H1 (cell line): Measurements from ENCODE around the gene DLK1. TPM values are rescaled to one million over a fixed set of nuclear protein-coding genes. Genes with fewer than 3 reads are reported as not detected.

Experiments
- CTCF ChIA-PET: fragments of 300-600 bp; sonication (Branson Sonifier 250); formaldehyde crosslinking; loops from one replicate; lab custom pipeline; 2021; ENCODE audit not compliant: partially characterized antibody; lab: Charles Lee
- POLR2A ChIA-PET: fragments of 300-600 bp; sonication (Branson Sonifier 250); formaldehyde crosslinking; loops from one replicate; lab custom pipeline; 2021; ENCODE audit warnings: inconsistent platforms; ENCODE audit not compliant: partially characterized antibody; lab: Charles Lee
- DNase-seq, 2 experiments: peaks; one replicate each; pipeline versions ENCODE4 v3.0.0 to v3.0.0-alpha.2; 2010 to 2022; ENCODE audit warnings: low spot score in 2 of 2, low read depth in 1 of 2, mixed read lengths in 1 of 2
- FAIRE-seq: peaks from 2 replicates; lab custom pipeline; 2011; peaks lifted over from hg19 to GRCh38; lab: Jason Lieb, UNC
- H2AFZ ChIP-seq: 2 replicates; pipeline ENCODE4 v1.8.1; 2012; ENCODE audit warnings: low read length, inconsistent platforms
- H2AK5ac ChIP-seq: 2 replicates; pipeline ENCODE4 v1.6.1; 2013; ENCODE audit warnings: low read depth, low read length
- H2BK120ac ChIP-seq: replicated peaks from 2 replicates; pipeline ENCODE3; 2013; ENCODE audit warnings: low read depth, low read length, inconsistent platforms
- H2BK12ac ChIP-seq: 2 replicates; pipeline ENCODE4 v1.6.1; 2013; ENCODE audit warnings: low read depth, low read length
- H2BK15ac ChIP-seq: 2 replicates; pipeline ENCODE4 v1.6.1; 2013; ENCODE audit warnings: low read length
- H2BK20ac ChIP-seq: 2 replicates; pipeline ENCODE4 v1.6.1; 2013; ENCODE audit warnings: low read length
- H2BK5ac ChIP-seq: 2 replicates; pipeline ENCODE4 v1.6.1; 2013; ENCODE audit warnings: low read depth, low read length
- H3K14ac ChIP-seq: 2 replicates; pipeline ENCODE4 v1.6.1; 2013; ENCODE audit warnings: inconsistent platforms; ENCODE audit not compliant: insufficient read length
- H3K18ac ChIP-seq: 2 replicates; pipeline ENCODE4 v1.6.1; 2013; ENCODE audit warnings: low read length; ENCODE audit errors: extremely low read depth
- H3K23ac ChIP-seq: 2 replicates; pipeline ENCODE4 v1.6.1; 2013; ENCODE audit warnings: inconsistent platforms; ENCODE audit not compliant: insufficient read length
- H3K23me2 ChIP-seq: 2 replicates; pipeline ENCODE4 v1.6.1; 2013; ENCODE audit warnings: low read depth, low read length
- H3K27ac ChIP-seq: 2 replicates; pipeline ENCODE4 v1.6.1; 2011; ENCODE audit warnings: low read depth, low read length, inconsistent platforms
- H3K27me3 ChIP-seq, 4 experiments: replicated peaks in 1 of 4; 1 replicate in 1 of 4; 2 replicates in 3 of 4; pipeline versions ENCODE4 v1.6.1 to v1.8.1; 2011 to 2013; ENCODE audit warnings: low read length in 3 of 4, mild to moderate bottlenecking in 3 of 4, inconsistent platforms in 2 of 4, mixed read lengths in 2 of 4, moderate library complexity in 1 of 4; ENCODE audit not compliant: control insufficient read depth in 3 of 4, insufficient read depth in 3 of 4; ENCODE audit errors: extremely low read depth in 1 of 4
- H3K36me3 ChIP-seq, 4 experiments: 2 replicates each; pipeline versions ENCODE4 v1.6.1 to v1.8.1; 2011 to 2013; ENCODE audit warnings: mild to moderate bottlenecking in 4 of 4, low read length in 3 of 4, moderate library complexity in 2 of 4, control low read depth in 1 of 4, inconsistent platforms in 1 of 4; ENCODE audit not compliant: insufficient read depth in 4 of 4, control insufficient read depth in 2 of 4
- H3K4ac ChIP-seq: replicated peaks from 2 replicates; pipeline ENCODE3; 2013; ENCODE audit warnings: low read length, low read depth, mixed read lengths, inconsistent platforms; ENCODE audit not compliant: insufficient read length
- H3K4me1 ChIP-seq, 4 experiments: replicated peaks in 1 of 4; 1 replicate in 1 of 4; 2 replicates in 3 of 4; pipeline versions ENCODE4 v1.6.1 to v1.8.1; 2011 to 2013; ENCODE audit warnings: low read length in 3 of 4, inconsistent platforms in 2 of 4, mixed read lengths in 1 of 4; ENCODE audit not compliant: insufficient read depth in 4 of 4, control insufficient read depth in 3 of 4
- H3K4me2 ChIP-seq, 2 experiments: 2 replicates each; pipeline versions ENCODE4 v1.6.1 to v1.8.1; 2011 to 2013; ENCODE audit warnings: low read depth in 2 of 2, low read length in 2 of 2, control low read depth in 1 of 2, inconsistent platforms in 1 of 2, mild to moderate bottlenecking in 1 of 2; ENCODE audit not compliant: insufficient read depth in 1 of 2
- H3K4me3 ChIP-seq, 4 experiments: fragments of 200-600, 300-600 bp in 1 of 4; sonication (generic), shearing (Covaris generic), sonication (Bioruptor Twin) in 1 of 4; 2 replicates each; pipeline versions ENCODE4 v1.5.1 to v1.8.1; 2011 to 2016; ENCODE audit warnings: low read length in 4 of 4, low read depth in 3 of 4, control low read depth in 2 of 4, inconsistent platforms in 2 of 4, mild to moderate bottlenecking in 2 of 4, mixed read lengths in 1 of 4, moderate library complexity in 1 of 4; ENCODE audit not compliant: insufficient read depth in 2 of 4; ENCODE audit errors: extremely low read depth in 1 of 4
- H3K56ac ChIP-seq: replicated peaks from 2 replicates; pipeline ENCODE3; 2013; ENCODE audit warnings: low read depth, mild to moderate bottlenecking, mixed read lengths, low read length, inconsistent platforms; ENCODE audit not compliant: insufficient read length
- H3K79me1 ChIP-seq: 2 replicates; pipeline ENCODE4 v1.6.1; 2013; ENCODE audit warnings: low read depth, low read length, control low read depth
- H3K79me2 ChIP-seq, 2 experiments: 2 replicates each; pipeline versions ENCODE4 v1.6.1 to v1.8.1; 2012 to 2013; ENCODE audit warnings: low read length in 2 of 2, mild to moderate bottlenecking in 2 of 2, inconsistent platforms in 1 of 2; ENCODE audit not compliant: insufficient read depth in 2 of 2, control insufficient read depth in 1 of 2
- H3K9ac ChIP-seq, 4 experiments: replicated peaks in 1 of 4; 1 replicate in 1 of 4; 2 replicates in 3 of 4; pipeline versions ENCODE4 v1.6.1 to v1.8.1; 2011 to 2013; ENCODE audit warnings: low read depth in 3 of 4, low read length in 3 of 4, control low read depth in 2 of 4, mild to moderate bottlenecking in 2 of 4, moderate library complexity in 2 of 4, inconsistent platforms in 1 of 4; ENCODE audit errors: extremely low read depth in 1 of 4
- H3K9me3 ChIP-seq, 2 experiments: 2 replicates each; pipeline versions ENCODE4 v1.6.1 to v1.8.1; 2012 to 2013; ENCODE audit warnings: mild to moderate bottlenecking in 2 of 2, moderate library complexity in 2 of 2, control low read depth in 1 of 2, inconsistent platforms in 1 of 2, low read depth in 1 of 2, low read length in 1 of 2, mixed read lengths in 1 of 2; ENCODE audit not compliant: insufficient read depth in 2 of 2
- H4K20me1 ChIP-seq, 2 experiments: replicated peaks in 1 of 2; 2 replicates each; pipeline versions ENCODE3 to v1.8.1; 2011 to 2013; ENCODE audit warnings: inconsistent platforms in 2 of 2, low read length in 2 of 2, mild to moderate bottlenecking in 1 of 2; ENCODE audit not compliant: insufficient read depth in 2 of 2, control insufficient read depth in 1 of 2
- H4K5ac ChIP-seq: 2 replicates; pipeline ENCODE4 v1.6.1; 2013; ENCODE audit warnings: low read length, low read depth, mixed read lengths, inconsistent platforms; ENCODE audit not compliant: insufficient read length
- H4K8ac ChIP-seq: 2 replicates; pipeline ENCODE4 v1.8.0; 2013; ENCODE audit warnings: mild to moderate bottlenecking, moderate library complexity, low read length, inconsistent platforms; ENCODE audit not compliant: insufficient read depth; ENCODE audit errors: extremely low read depth
- H4K91ac ChIP-seq: replicated peaks from 2 replicates; pipeline ENCODE3; 2013; ENCODE audit warnings: low read length, mixed read lengths, inconsistent platforms; ENCODE audit not compliant: insufficient read length
- BACH1 ChIP-seq: IDR thresholded peaks from 2 replicates; pipeline ENCODE4 v1.6.1; 2012; ENCODE audit warnings: low read length, improper control_type of control experiment
- JUND ChIP-seq: IDR thresholded peaks from 2 replicates; pipeline ENCODE4 v1.6.1; 2011; ENCODE audit warnings: mild to moderate bottlenecking, improper control_type of control experiment, low read length
- PHF8 ChIP-seq: fragments of 200-600 bp; sonication (generic); conservative IDR thresholded peaks from 2 replicates; pipeline ENCODE4 v1.7.1; 2012; ENCODE audit warnings: low read depth, mild to moderate bottlenecking, inconsistent platforms, low read length, moderate library complexity
- RFX5 ChIP-seq: IDR thresholded peaks from 2 replicates; pipeline ENCODE4 v1.6.1; 2011; ENCODE audit warnings: low read depth, low read length, improper control_type of control experiment, borderline replicate concordance
- RXRA ChIP-seq: IDR thresholded peaks from 2 replicates; pipeline ENCODE4 v1.6.1; 2011; ENCODE audit warnings: low read depth, mild to moderate bottlenecking, low read length, moderate library complexity; ENCODE audit not compliant: insufficient read depth
- SRF ChIP-seq: IDR thresholded peaks from 2 replicates; pipeline ENCODE4 v1.6.1; 2011; ENCODE audit warnings: mild to moderate bottlenecking, low read depth, low read length, moderate library complexity
- WGBS, 2 experiments: shearing (Covaris generic) in 1 of 2; methylation state at CpG; one replicate each; pipeline versions ENCODE4 v1.1.6 to v1.1.7; 2013 to 2015; ENCODE audit warnings: low lambda C conversion rate in 2 of 2, mixed read lengths in 2 of 2, inconsistent platforms in 1 of 2, low coverage in 1 of 2, missing lambda C conversion rate in 1 of 2; ENCODE audit not compliant: insufficient replicate concordance in 2 of 2, insufficient coverage in 1 of 2, insufficient read length in 1 of 2; ENCODE audit errors: extremely low coverage in 1 of 2, missing lambda C conversion rate in 1 of 2; 5-methylcytosine and 5-hydroxymethylcytosine counted together
- polyA plus RNA-seq, 7 experiments: library from polyadenylated mRNA; depleted of rRNA in 3 of 7; stranded (reverse) in 5 of 7; unstranded in 2 of 7; fragments of >200 nt in 5 of 7; fragments of 200-250 nt in 2 of 7; gene quantifications; 1 replicate in 5 of 7; 2 replicates in 1 of 7; 4 replicates in 1 of 7; pipeline versions ENCODE4 v1.2.1 to v1.2.3, GENCODE V29; 2011 to 2013; ENCODE audit warnings: missing spikeins in 2 of 7, mixed read lengths in 2 of 7
- total RNA-seq: library from RNA; stranded (reverse); fragmentation: NEBNext Ultra II Directional; extraction: Animal tissue kit (Norgen Biotek cat#: 25700); gene quantifications from 2 replicates; pipeline ENCODE4 v1.2.1, GENCODE V29; 2021
- TF ChIP-seq, protein P1 (sequence below): IDR thresholded peaks from 2 replicates; pipeline ENCODE4 v1.6.1; 2011; ENCODE audit warnings: low read depth, mild to moderate bottlenecking, low read length; ENCODE audit not compliant: insufficient read depth

DLK1 gene
- total and polyA plus RNA-seq, 2 of the 8 experiments (the other 6 are each of a cell fraction or from before 2014, with no cell fraction given) = 1.3 to 2.4 TPM

GRCh38 chr14:100731846-100732765 is 5.4 kb downstream of the DLK1 start:
- DNase-seq = no peak
- Histone ChIP-seq H3K27ac (no peak overlapping the region), H3K79me1 (no peaks in the 10 kb centered on the region), H4K20me1 (peaks cover 0 to 3% of the 10 kb centered on the region in 2 experiments), H4K8ac (no peak overlapping the region), H3K27me3 (peaks cover 9 to 26% (median 22%) of the 10 kb centered on the region in 4 experiments), H3K4me1 (peaks cover 0 to 16% (median 6%) of the 10 kb centered on the region in 4 experiments; a peak in 5 of 7 replicates)
- CTCF ChIA-PET = interaction anchor here (0.6 to 2.2 kb wide), 8 partner anchors 11 to 261 kb away, joined by 3 to 7 read pairs (median 3); no protein-coding TSS in a partner anchor
- TF ChIP-seq, protein P1, sequence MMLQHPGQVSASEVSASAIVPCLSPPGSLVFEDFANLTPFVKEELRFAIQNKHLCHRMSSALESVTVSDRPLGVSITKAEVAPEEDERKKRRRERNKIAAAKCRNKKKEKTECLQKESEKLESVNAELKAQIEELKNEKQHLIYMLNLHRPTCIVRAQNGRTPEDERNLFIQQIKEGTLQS = no peak
- TF ChIP-seq JUND (no peak), SRF (no peak), RFX5 (no peak), RXRA (no peak), PHF8 (no peak), BACH1 (no peak)
- TF ChIP-seq, all 59 proteins: peak for 0
- Histone ChIP-seq H4K91ac (no peak overlapping the region), H4K5ac (no peak overlapping the region), H2BK20ac (no peak overlapping the region), H3K14ac (no peak overlapping the region), H3K4ac (no peak overlapping the region), H2BK120ac (no peak overlapping the region), H3K23me2 (no peaks in the 10 kb centered on the region; the same call in 1 of the 2 replicates), H3K4me3 (no peak overlapping the region), H3K36me3 (no peaks in the 10 kb centered on the region; a peak in 1 of 8 replicates), H3K9me3 (no peaks in the 10 kb centered on the region), H2BK12ac (no peak overlapping the region), H3K79me2 (no peaks in the 10 kb centered on the region), H3K18ac (no peak overlapping the region), H2BK5ac (no peak overlapping the region), H2AFZ (no peak overlapping the region), H3K23ac (no peak overlapping the region), H3K4me2 (no peak overlapping the region), H3K56ac (no peak overlapping the region), H3K9ac (no peak overlapping the region), H2BK15ac (no peak overlapping the region), H2AK5ac (no peak overlapping the region)
- no peak for FAIRE-seq
- POLR2A ChIA-PET = interaction anchor here (1.0 kb wide), 1 partner anchor 13 kb away, joined by 3 read pairs; no protein-coding TSS in a partner anchor
- 90% methylated on average over 34 of the region's 34 CpGs; no CpG with 5 or more reads in 1 of the 2 experiments for WGBS, 2 experiments
